GM12801 (cell line): ENCODE data around the gene CST6.

Experiments
- TF ChIP-seq, protein P1 (sequence below): IDR thresholded peaks from one replicate; pipeline ENCODE4 v1.5.1; 2011; ENCODE audit warnings: control low read depth; ENCODE audit not compliant: insufficient read length; ENCODE audit errors: extremely low read depth

CST6 gene, protein sequence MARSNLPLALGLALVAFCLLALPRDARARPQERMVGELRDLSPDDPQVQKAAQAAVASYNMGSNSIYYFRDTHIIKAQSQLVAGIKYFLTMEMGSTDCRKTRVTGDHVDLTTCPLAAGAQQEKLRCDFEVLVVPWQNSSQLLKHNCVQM

DNA sequence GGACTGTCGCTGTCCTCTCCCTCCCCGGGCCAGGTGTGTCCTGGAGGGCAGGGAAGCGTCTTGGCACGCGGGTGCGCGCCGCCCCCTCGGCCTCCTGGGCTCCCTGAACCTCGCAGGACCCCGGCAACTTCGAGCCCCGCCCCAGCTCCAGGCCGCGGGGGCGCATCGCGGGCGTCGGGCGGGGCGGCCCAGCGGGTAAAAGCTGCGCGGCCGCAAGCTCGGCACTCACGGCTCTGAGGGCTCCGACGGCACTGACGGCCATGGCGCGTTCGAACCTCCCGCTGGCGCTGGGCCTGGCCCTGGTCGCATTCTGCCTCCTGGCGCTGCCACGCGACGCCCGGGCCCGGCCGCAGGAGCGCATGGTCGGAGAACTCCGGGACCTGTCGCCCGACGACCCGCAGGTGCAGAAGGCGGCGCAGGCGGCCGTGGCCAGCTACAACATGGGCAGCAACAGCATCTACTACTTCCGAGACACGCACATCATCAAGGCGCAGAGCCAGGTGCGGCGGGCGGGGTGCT lies at the start of gene CST6:
Gene CST6, plus strand, starts transcription at position 224 of the 519 bp plus-strand sequence. Its CDS starts 37 bp downstream, at position 261.
- TF ChIP-seq, protein P1, sequence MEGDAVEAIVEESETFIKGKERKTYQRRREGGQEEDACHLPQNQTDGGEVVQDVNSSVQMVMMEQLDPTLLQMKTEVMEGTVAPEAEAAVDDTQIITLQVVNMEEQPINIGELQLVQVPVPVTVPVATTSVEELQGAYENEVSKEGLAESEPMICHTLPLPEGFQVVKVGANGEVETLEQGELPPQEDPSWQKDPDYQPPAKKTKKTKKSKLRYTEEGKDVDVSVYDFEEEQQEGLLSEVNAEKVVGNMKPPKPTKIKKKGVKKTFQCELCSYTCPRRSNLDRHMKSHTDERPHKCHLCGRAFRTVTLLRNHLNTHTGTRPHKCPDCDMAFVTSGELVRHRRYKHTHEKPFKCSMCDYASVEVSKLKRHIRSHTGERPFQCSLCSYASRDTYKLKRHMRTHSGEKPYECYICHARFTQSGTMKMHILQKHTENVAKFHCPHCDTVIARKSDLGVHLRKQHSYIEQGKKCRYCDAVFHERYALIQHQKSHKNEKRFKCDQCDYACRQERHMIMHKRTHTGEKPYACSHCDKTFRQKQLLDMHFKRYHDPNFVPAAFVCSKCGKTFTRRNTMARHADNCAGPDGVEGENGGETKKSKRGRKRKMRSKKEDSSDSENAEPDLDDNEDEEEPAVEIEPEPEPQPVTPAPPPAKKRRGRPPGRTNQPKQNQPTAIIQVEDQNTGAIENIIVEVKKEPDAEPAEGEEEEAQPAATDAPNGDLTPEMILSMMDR, result no peak

DNA sequence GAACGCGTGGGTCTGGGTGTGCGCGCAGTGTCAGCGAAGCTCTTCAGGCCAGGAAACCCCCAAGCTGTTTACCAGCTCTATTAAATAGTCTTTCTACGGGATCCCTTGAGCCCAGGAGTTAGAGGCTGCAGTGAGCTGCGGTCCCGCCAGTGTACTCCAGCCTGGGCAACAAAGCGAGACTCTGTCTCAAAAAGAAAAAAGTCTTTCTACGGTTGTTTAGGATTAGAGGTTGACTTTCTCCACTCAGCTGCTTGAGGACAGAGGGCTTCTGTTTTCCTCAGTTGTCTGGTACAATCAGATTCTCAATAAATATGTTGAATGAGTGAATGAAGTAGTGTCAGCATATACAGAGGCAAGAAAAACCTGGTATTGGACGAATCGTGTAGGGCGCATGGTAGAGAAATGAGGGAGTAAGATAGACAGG lies 49.7 kb upstream of the CST6 start:
- TF ChIP-seq, protein P1, result no peak

DNA sequence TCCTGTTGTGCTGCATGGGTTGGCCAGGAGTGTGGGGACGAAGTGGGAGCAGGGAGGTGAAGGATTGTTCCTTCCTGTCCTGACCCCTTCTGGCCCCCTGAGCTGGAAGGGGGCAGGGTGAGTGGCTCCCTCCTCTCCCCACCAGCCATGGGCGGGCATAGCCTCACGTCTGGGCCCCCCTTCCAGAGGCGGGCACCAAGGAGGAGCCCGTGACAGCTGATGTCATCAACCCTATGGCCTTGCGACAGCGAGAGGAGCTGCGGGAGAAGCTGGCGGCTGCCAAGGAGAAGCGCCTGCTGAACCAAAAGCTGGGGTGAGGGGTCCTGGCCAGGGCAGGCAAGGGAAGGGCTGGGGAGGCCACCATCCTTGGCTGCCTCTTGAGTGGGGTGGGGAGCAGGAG lies 46.9 kb upstream of the CST6 start:
- TF ChIP-seq, protein P1, result no peak

DNA sequence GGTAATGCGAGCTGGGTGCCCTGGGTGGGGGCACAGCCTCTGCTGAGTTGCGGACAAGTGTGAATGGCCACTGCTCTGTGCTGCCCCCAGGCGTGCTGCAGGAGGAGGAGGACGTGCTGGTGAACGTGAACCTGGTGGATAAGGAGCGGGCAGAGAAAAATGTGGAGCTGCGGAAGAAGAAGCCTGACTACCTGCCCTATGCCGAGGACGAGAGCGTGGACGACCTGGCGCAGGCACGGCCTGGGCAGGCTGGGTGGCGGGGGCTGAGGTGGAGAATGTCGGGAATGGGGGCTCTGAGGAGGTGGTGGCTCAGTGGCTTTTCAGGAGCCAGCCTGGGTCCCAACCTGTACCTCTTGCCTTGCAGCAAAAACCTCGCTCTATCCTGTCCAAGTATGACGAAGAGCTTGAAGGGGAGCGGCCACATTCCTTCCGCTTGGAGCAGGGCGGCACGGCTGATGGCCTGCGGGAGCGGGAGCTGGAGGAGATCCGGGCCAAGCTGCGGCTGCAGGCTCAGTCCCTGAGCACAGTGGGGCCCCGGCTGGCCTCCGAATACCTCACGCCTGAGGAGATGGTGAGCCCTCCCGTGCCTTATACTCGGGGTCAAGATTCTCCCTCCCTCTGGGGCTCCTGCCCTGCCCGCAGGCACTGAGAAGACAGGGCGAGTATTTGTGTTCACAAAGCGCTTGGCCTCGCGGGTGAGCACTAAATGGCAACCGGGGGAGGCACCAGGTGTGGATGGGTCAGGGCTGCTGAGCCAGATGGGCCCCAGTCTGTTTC lies 45.6 kb upstream of the CST6 start:
- TF ChIP-seq, protein P1, result no peak

DNA sequence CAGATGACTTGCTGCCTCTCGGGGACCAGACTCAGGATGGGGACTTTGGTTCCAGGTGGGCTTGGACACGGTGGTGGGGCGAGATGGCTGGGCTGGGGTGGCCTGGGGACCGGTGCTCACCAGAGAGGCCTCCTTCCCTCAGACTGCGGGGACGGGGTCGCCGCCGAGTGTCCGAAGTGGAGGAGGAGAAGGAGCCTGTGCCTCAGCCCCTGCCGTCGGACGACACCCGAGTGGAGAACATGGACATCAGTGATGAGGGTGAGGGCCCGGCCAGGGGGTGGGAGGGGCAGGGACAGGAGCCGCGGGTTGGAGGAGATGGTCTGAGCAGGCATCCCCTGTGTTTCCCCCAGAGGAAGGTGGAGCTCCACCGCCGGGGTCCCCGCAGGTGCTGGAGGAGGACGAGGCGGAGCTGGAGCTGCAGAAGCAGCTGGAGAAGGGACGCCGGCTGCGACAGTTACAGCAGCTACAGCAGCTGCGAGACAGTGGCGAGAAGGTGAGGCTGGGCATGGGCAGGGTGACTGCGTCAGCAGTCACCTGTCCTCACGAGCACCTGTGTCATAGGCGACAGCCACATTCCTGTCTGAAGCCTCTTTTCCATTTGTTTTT lies 44.4 kb upstream of the CST6 start:
- TF ChIP-seq, protein P1, result no peak

DNA sequence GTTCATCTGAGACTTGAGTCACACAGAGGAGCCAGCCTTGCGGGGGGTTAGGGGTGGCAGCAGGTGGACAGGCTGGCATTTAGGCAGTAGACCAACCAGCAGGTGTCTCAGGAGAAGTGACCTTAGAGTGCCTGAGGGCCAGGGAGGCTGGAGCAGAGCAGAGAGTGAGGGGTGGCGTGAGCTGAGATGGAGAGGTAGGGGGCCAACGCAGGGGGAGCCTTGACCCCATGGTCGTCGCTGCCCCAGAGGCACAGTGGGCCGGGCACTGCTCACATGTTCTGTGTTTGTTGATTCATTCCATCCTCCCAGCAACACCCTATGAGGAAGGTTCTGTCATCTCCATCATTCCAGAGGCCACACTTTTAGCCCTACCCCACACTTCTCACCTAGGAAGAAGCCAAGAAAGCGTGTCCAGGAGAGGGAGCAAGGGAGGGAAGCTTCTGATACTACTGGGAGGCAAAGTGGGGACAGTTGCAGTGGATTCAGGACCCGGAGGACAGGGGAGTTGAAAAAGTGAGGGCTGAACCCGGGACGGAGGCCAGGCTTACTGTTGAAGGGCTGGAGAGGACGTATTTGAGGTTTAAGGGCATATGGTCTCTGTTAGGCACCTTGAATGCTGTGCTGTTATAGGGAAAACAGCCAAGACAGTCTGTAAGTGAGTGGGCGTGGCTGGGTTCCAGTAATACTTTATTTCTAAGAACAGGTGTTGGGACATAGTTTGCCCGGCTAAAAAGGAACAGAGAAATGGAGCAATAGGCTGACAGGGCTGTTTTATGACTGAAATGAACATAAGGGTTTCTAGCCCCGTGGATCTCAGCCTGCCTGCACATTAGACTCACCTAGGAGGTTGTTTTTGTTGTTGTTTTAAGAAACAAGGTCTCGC lies 43.0 kb upstream of the CST6 start:
- TF ChIP-seq, protein P1, result no peak
